BLaER1 treated with 17β-estradiol and CSF1 and Interleukin-3, amounts not matched to agents 10 nM and 100 nM (cell line): ENCODE results near the gene APOA1.
"Not testable (repeated sequence)": the region's sequence is repeated elsewhere in the genome, so short reads cannot be mapped to it uniquely, and the experiment has no call there.

Source experiments
- H3K27ac ChIP-seq, 11 experiments: shearing (Covaris generic); formaldehyde crosslinking; 2 replicates each; pipeline ENCODE4 v1.8.1; 2022
- H3K27me3 ChIP-seq, 11 experiments: shearing (Covaris generic); formaldehyde crosslinking; 2 replicates each; pipeline ENCODE4 v1.8.1; 2022
- H3K36me3 ChIP-seq, 11 experiments: shearing (Covaris generic); formaldehyde crosslinking; 2 replicates each; pipeline ENCODE4 v1.8.1; 2022
- H3K4me1 ChIP-seq, 10 experiments: shearing (Covaris generic); formaldehyde crosslinking; 2 replicates each; pipeline ENCODE4 v1.8.1; 2022
- H3K4me2 ChIP-seq, 11 experiments: shearing (Covaris generic); formaldehyde crosslinking; 2 replicates each; pipeline ENCODE4 v1.8.1; 2022
- H3K4me3 ChIP-seq, 10 experiments: shearing (Covaris generic); formaldehyde crosslinking; 2 replicates each; pipeline ENCODE4 v1.8.1; 2022
- H3K9ac ChIP-seq, 11 experiments: shearing (Covaris generic); formaldehyde crosslinking; 2 replicates each; pipeline ENCODE4 v1.8.1; 2022
- H3K9me3 ChIP-seq, 11 experiments: shearing (Covaris generic); formaldehyde crosslinking; replicated peaks in 1 of 11; 2 replicates each; pipeline ENCODE4 v1.8.1; 2022
- H4K20me1 ChIP-seq, 11 experiments: shearing (Covaris generic); formaldehyde crosslinking; 2 replicates each; pipeline ENCODE4 v1.8.1; 2022
- Cebpa-rat ChIP-seq, 11 experiments: shearing (Covaris generic); IDR thresholded peaks; 2 replicates each; pipeline ENCODE4 v1.8.1; 2022

The APOA1 gene

GRCh38 chr11:116842117-116842516 is 4.7 kb upstream of the APOA1 start:
- no peak overlapping the region for H3K4me2 ChIP-seq
- peaks cover 0 to 12% (median 4%) of the 10 kb centered on the region in 10 experiments; a peak in 6 of 20 replicates for H3K4me1 ChIP-seq
- no peaks in the 10 kb centered on the region for H3K27me3 ChIP-seq
- no peak overlapping the region for H3K27ac ChIP-seq
- H3K36me3 ChIP-seq = peaks cover 34 to 47% (median 42%) of the 10 kb centered on the region in 11 experiments
- no peak for TF ChIP-seq Cebpa-rat (IDR thresholded peaks at IDR 0.05)
- no peaks in the 10 kb centered on the region for H3K9me3 ChIP-seq
- H3K4me3 ChIP-seq = no peak overlapping the region
- no peaks in the 10 kb centered on the region for H4K20me1 ChIP-seq
- no peak overlapping the region for H3K9ac ChIP-seq

DNA sequence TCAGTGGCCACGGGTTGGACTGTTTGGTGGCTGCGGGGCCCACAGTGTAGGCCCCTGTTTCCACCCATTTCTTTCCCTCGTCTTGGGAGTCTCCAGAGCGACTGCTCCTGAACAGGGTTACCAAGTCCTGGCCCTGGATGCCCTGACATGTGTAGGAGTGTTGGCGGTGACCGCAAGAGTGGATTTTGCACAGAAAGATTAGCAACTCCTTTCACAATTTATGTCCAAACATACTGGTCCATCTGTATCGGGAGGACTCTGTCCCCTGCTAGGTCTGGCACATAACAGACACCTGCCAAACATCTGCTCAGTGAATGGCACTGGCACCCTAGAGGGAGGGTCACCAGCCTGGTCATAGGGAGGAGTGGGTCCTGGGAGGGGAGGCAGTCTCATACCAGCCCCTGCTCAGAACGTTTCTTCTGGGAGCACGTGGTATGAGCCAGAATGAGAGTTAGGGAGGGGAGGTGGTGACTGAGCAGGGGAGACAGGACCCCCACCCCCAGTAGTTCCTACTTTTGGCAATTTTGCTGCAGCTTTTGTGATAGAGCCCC is 3.4 kb upstream of the APOA1 start:
- Histone ChIP-seq H3K36me3 (peaks cover 21 to 34% (median 29%) of the 10 kb centered on the region in 11 experiments), H4K20me1 (no peaks in the 10 kb centered on the region), H3K9ac (no peak overlapping the region), H3K9me3 (no peaks in the 10 kb centered on the region), H3K27me3 (no peaks in the 10 kb centered on the region), H3K27ac (peak overlapping the region in 2 of 11 experiments; percentile 20 to 25; a peak in 2 of 22 replicates), H3K4me2 (0 out of 22 replicates have a peak overlapping the region, but pooled peaks of 1 of the 11 experiments have one; percentile 7), H3K4me3 (no peak overlapping the region), H3K4me1 (peaks cover 5 to 20% (median 9%) of the 10 kb centered on the region in 10 experiments; a peak in 18 of 20 replicates)
- no peak for TF ChIP-seq Cebpa-rat (IDR thresholded peaks at IDR 0.05)

GRCh38 chr11:116840224-116840745 is 2.9 kb upstream of the APOA1 start:
- H3K27me3 ChIP-seq = no peaks in the 10 kb centered on the region
- no peak overlapping the region for H3K4me2 ChIP-seq
- H3K4me1 ChIP-seq = peaks cover 9 to 23% (median 13%) of the 10 kb centered on the region in 10 experiments
- no peak overlapping the region for H3K9ac ChIP-seq
- H3K36me3 ChIP-seq = peaks cover 16 to 29% (median 24%) of the 10 kb centered on the region in 11 experiments
- H3K4me3 ChIP-seq = no peak overlapping the region
- H3K9me3 ChIP-seq = no peaks in the 10 kb centered on the region
- TF ChIP-seq Cebpa-rat (IDR thresholded peaks at IDR 0.05) = no peak
- H4K20me1 ChIP-seq = no peaks in the 10 kb centered on the region
- H3K27ac ChIP-seq = peak overlapping the region in 2 of 11 experiments; percentile 20 to 25; a peak in 1 of 22 replicates

GRCh38 chr11:116838321-116839084 is 1.1 kb upstream of the APOA1 start:
- Histone ChIP-seq H3K4me3 (no peak overlapping the region), H3K36me3 (peaks cover 2 to 14% (median 8%) of the 10 kb centered on the region in 11 experiments), H3K4me1 (peaks cover 19 to 35% (median 30%) of the 10 kb centered on the region in 10 experiments), H3K27me3 (no peaks in the 10 kb centered on the region), H4K20me1 (no peaks in the 10 kb centered on the region), H3K9ac (no peak overlapping the region), H3K27ac (no peak overlapping the region), H3K9me3 (no peaks in the 10 kb centered on the region), H3K4me2 (no peak overlapping the region)
- TF ChIP-seq Cebpa-rat (IDR thresholded peaks at IDR 0.05) = no peak

DNA sequence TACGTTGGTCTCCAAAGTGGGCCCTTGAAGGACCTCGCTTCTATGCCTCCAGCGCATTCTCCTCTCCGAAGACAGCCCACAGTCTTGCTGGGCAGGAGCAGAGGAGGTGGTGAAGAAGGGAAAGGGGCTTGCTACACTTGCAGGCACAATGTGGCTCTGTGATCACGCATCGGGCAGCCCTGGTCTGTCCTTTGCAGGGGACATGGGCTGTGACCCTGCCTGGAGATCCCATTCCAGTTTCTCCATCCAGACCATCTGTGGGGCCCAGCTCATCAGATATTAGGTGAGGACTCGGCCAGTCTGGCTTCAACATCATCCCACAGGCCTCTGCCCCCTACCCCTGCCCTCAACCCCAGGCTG is 810 bp downstream of the APOA1 start:
- H3K4me1 ChIP-seq = peaks cover 19 to 38% (median 31%) of the 10 kb centered on the region in 10 experiments
- H3K36me3 ChIP-seq = no peaks in the 10 kb centered on the region
- H3K27me3 ChIP-seq = no peaks in the 10 kb centered on the region
- no peak overlapping the region for H3K4me3 ChIP-seq
- peak overlapping the region in 6 of 11 experiments; percentile 79 to 84 (median 82); a peak in 3 of 22 replicates for H3K9ac ChIP-seq
- H4K20me1 ChIP-seq = no peaks in the 10 kb centered on the region
- no peaks in the 10 kb centered on the region for H3K9me3 ChIP-seq
- TF ChIP-seq Cebpa-rat (IDR thresholded peaks at IDR 0.05) = no peak
- peak overlapping the region in 2 of 11 experiments; percentile 17 to 83; a peak in 1 of 22 replicates for H3K27ac ChIP-seq
- peak overlapping the region in 8 of 11 experiments; percentile 84 to 98 (median 94); a peak in 12 of 22 replicates for H3K4me2 ChIP-seq

- peak overlapping the region in 10 of 11 experiments; percentile 44 to 92 (median 84); a peak in 21 of 22 replicates for H3K27ac ChIP-seq
Observed at GRCh38 chr11:116835791-116836631, 1.4 kb downstream of the APOA1 start.

GRCh38 chr11:116835042-116835772 is 2.2 kb downstream of the APOA1 start:
- peak overlapping the region; percentile 84 to 99 (median 93) for H3K4me2 ChIP-seq
- H3K9ac ChIP-seq = peak overlapping the region; percentile 20 to 84 (median 82); a peak in 21 of 22 replicates
- H3K36me3 ChIP-seq = no peaks in the 10 kb centered on the region
- peaks cover 19 to 35% (median 31%) of the 10 kb centered on the region in 10 experiments for H3K4me1 ChIP-seq
- peak overlapping the region; percentile 37 to 70 (median 58) for H3K4me3 ChIP-seq
- H3K27ac ChIP-seq = peak overlapping the region in 10 of 11 experiments; percentile 44 to 92 (median 84); a peak in 21 of 22 replicates
- H4K20me1 ChIP-seq = no peaks in the 10 kb centered on the region
- no peak for TF ChIP-seq Cebpa-rat (IDR thresholded peaks at IDR 0.05)
- H3K27me3 ChIP-seq = no peaks in the 10 kb centered on the region
- H3K9me3 ChIP-seq = no peaks in the 10 kb centered on the region

More at GRCh38 chr11:116835791-116836631, 1.4 kb downstream of the APOA1 start:
- Histone ChIP-seq H3K9me3 (no peaks in the 10 kb centered on the region), H3K9ac (peak overlapping the region; percentile 20 to 84 (median 82); a peak in 21 of 22 replicates), H4K20me1 (no peaks in the 10 kb centered on the region), H3K27me3 (no peaks in the 10 kb centered on the region), H3K4me1 (peaks cover 19 to 38% (median 31%) of the 10 kb centered on the region in 10 experiments), H3K4me3 (peak overlapping the region; percentile 37 to 70 (median 58)), H3K36me3 (no peaks in the 10 kb centered on the region), H3K4me2 (peak overlapping the region; percentile 84 to 99 (median 93))
- no peak for TF ChIP-seq Cebpa-rat (IDR thresholded peaks at IDR 0.05)

GRCh38 chr11:116834535-116835041 is 2.8 kb downstream of the APOA1 start:
- H4K20me1 ChIP-seq, H3K9me3 ChIP-seq, H3K27me3 ChIP-seq, H3K36me3 ChIP-seq: not testable (repeated sequence)
- Histone ChIP-seq H3K4me1 (peaks cover 20 to 41% (median 35%) of the 10 kb centered on the region in 10 experiments), H3K9ac (peak overlapping the region in 10 of 11 experiments; percentile 55 to 84 (median 82); a peak in 17 of 22 replicates), H3K4me3 (peak overlapping the region in 8 of 10 experiments; percentile 55 to 70 (median 59); a peak in 9 of 20 replicates), H3K4me2 (peak overlapping the region; percentile 84 to 99 (median 93)), H3K27ac (peak overlapping the region in 8 of 11 experiments; percentile 80 to 92 (median 84); a peak in 14 of 22 replicates)
